ENCODE results near the gene DHODH. TPM values are rescaled to one million over a fixed set of nuclear protein-coding genes. Genes with fewer than 3 reads are reported as not detected.

The DHODH gene
- total RNA-seq, 1 donor from 2014 or later: 33.7 TPM

- Mint-ChIP-seq H3K9me3 (no peaks in the 10 kb centered on the region), H3K27me3 (no peaks in the 10 kb centered on the region), H3K4me1 (no peaks in the 10 kb centered on the region), H3K36me3 (ENCODE audit: low read depth) (peaks cover 36% of the 10 kb centered on the region), H3K4me3 (no peak overlapping the region), H3K27ac (no peak overlapping the region)
- no peak for DNase-seq
- intact Hi-C loops (cut with micrococcal nuclease): no loop called here
These were observed 15.4 kb downstream of the DHODH start for GRCh38 chr16:72023962-72024361.

GRCh38 chr16:72024862-72025382 is 16.4 kb downstream of the DHODH start:
- intact Hi-C loops (cut with micrococcal nuclease): no loop called here
- H3K4me1 Mint-ChIP-seq: no peaks in the 10 kb centered on the region
- peaks cover 32% of the 10 kb centered on the region for H3K36me3 Mint-ChIP-seq (ENCODE audit: low read depth)
- no peak overlapping the region for H3K4me3 Mint-ChIP-seq
- no peaks in the 10 kb centered on the region for H3K27me3 Mint-ChIP-seq
- DNase-seq: no peak
- no peaks in the 10 kb centered on the region for H3K9me3 Mint-ChIP-seq
- peak overlapping the region; percentile 7 for H3K27ac Mint-ChIP-seq

GRCh38 chr16:72025404-72026114 is 17.0 kb downstream of the DHODH start:
- intact Hi-C loops (cut with micrococcal nuclease): no loop called here
- Mint-ChIP-seq H3K27ac (peak overlapping the region; percentile 25), H3K36me3 (ENCODE audit: low read depth) (peaks cover 30% of the 10 kb centered on the region), H3K4me3 (no peak overlapping the region), H3K9me3 (no peaks in the 10 kb centered on the region), H3K27me3 (no peaks in the 10 kb centered on the region), H3K4me1 (no peaks in the 10 kb centered on the region)
- DNase-seq: no peak

- intact Hi-C loops (cut with micrococcal nuclease): no loop called here
- H3K4me1 Mint-ChIP-seq: no peaks in the 10 kb centered on the region
- H3K4me3 Mint-ChIP-seq: no peak overlapping the region
- H3K27me3 Mint-ChIP-seq: no peaks in the 10 kb centered on the region
- H3K27ac Mint-ChIP-seq: no peak overlapping the region
- H3K9me3 Mint-ChIP-seq: no peaks in the 10 kb centered on the region
- peaks cover 25% of the 10 kb centered on the region for H3K36me3 Mint-ChIP-seq (ENCODE audit: low read depth)
- no peak for DNase-seq
These were observed 19.3 kb downstream of the DHODH start for GRCh38 chr16:72027669-72028378.

- H3K27ac Mint-ChIP-seq: no peak overlapping the region
These were observed 21.2 kb downstream of the DHODH start for GRCh38 chr16:72029567-72030271.

GRCh38 chr16:72033437-72033836 is 24.9 kb downstream of the DHODH start:
- no peaks in the 10 kb centered on the region for H3K27me3 Mint-ChIP-seq
- DNase-seq: no peak
- H3K9me3 Mint-ChIP-seq: no peaks in the 10 kb centered on the region
- H3K27ac Mint-ChIP-seq: no peak overlapping the region
- peaks cover 1% of the 10 kb centered on the region for H3K36me3 Mint-ChIP-seq (ENCODE audit: low read depth)
- H3K4me3 Mint-ChIP-seq: no peak overlapping the region
- H3K4me1 Mint-ChIP-seq: no peaks in the 10 kb centered on the region
- intact Hi-C loops (cut with micrococcal nuclease): no loop called here

More at GRCh38 chr16:72029567-72030271, 21.2 kb downstream of the DHODH start:
- H3K9me3 Mint-ChIP-seq: no peaks in the 10 kb centered on the region
- no peak for DNase-seq
- no peaks in the 10 kb centered on the region for H3K27me3 Mint-ChIP-seq
- no peaks in the 10 kb centered on the region for H3K4me1 Mint-ChIP-seq
- intact Hi-C loops (cut with micrococcal nuclease): no loop called here
- H3K36me3 Mint-ChIP-seq (ENCODE audit: low read depth): peaks cover 14% of the 10 kb centered on the region
- no peak overlapping the region for H3K4me3 Mint-ChIP-seq

GRCh38 chr16:72036098-72036497 is 27.6 kb downstream of the DHODH start:
- Mint-ChIP-seq H3K9me3 (no peaks in the 10 kb centered on the region), H3K4me3 (no peak overlapping the region), H3K36me3 (ENCODE audit: low read depth) (no peaks in the 10 kb centered on the region), H3K27me3 (no peaks in the 10 kb centered on the region), H3K27ac (no peak overlapping the region), H3K4me1 (no peaks in the 10 kb centered on the region)
- no peak for DNase-seq
- intact Hi-C loops (cut with micrococcal nuclease): no loop called here

GRCh38 chr16:72042157-72042660 is 33.7 kb downstream of the DHODH start:
- intact Hi-C loops (cut with micrococcal nuclease): no loop called here
- no peak for DNase-seq
- Mint-ChIP-seq H3K4me1 (no peaks in the 10 kb centered on the region), H3K27me3 (no peaks in the 10 kb centered on the region), H3K36me3 (ENCODE audit: low read depth) (peaks cover 4% of the 10 kb centered on the region), H3K9me3 (no peaks in the 10 kb centered on the region), H3K4me3 (no peak overlapping the region), H3K27ac (no peak overlapping the region)

GRCh38 chr16:72043058-72043457 is 34.5 kb downstream of the DHODH start:
- Mint-ChIP-seq H3K27me3 (no peaks in the 10 kb centered on the region), H3K27ac (no peak overlapping the region), H3K4me3 (no peak overlapping the region), H3K9me3 (no peaks in the 10 kb centered on the region), H3K36me3 (ENCODE audit: low read depth) (peaks cover 4% of the 10 kb centered on the region), H3K4me1 (no peaks in the 10 kb centered on the region)
- DNase-seq: no peak
- intact Hi-C loops (cut with micrococcal nuclease): no loop called here

GRCh38 chr16:72043539-72043938 is 35.0 kb downstream of the DHODH start:
- Mint-ChIP-seq H3K27me3 (no peaks in the 10 kb centered on the region), H3K4me1 (no peaks in the 10 kb centered on the region), H3K4me3 (no peak overlapping the region), H3K27ac (no peak overlapping the region), H3K36me3 (ENCODE audit: low read depth) (peaks cover 4% of the 10 kb centered on the region), H3K9me3 (no peaks in the 10 kb centered on the region)
- DNase-seq: no peak
- intact Hi-C loops (cut with micrococcal nuclease): no loop called here

- Mint-ChIP-seq H3K27ac (no peak overlapping the region), H3K4me1 (no peaks in the 10 kb centered on the region), H3K4me3 (no peak overlapping the region), H3K27me3 (no peaks in the 10 kb centered on the region), H3K36me3 (ENCODE audit: low read depth) (peaks cover 4% of the 10 kb centered on the region), H3K9me3 (no peaks in the 10 kb centered on the region)
- intact Hi-C loops (cut with micrococcal nuclease): no loop called here
- DNase-seq: no peak
These were observed 35.8 kb downstream of the DHODH start for GRCh38 chr16:72044296-72044695.

GRCh38 chr16:72044825-72045359 is 36.3 kb downstream of the DHODH start:
- H3K36me3 Mint-ChIP-seq (ENCODE audit: low read depth): peaks cover 4% of the 10 kb centered on the region
- no peak overlapping the region for H3K4me3 Mint-ChIP-seq
- intact Hi-C loops (cut with micrococcal nuclease): no loop called here
- no peak overlapping the region for H3K27ac Mint-ChIP-seq
- no peak for DNase-seq
- H3K27me3 Mint-ChIP-seq: no peaks in the 10 kb centered on the region
- no peaks in the 10 kb centered on the region for H3K4me1 Mint-ChIP-seq
- peaks cover 2% of the 10 kb centered on the region for H3K9me3 Mint-ChIP-seq

GRCh38 chr16:72049110-72049509 is 40.6 kb downstream of the DHODH start:
- intact Hi-C loops (cut with micrococcal nuclease): no loop called here
- Mint-ChIP-seq H3K4me1 (no peaks in the 10 kb centered on the region), H3K9me3 (peaks cover 5% of the 10 kb centered on the region), H3K27me3 (no peaks in the 10 kb centered on the region), H3K4me3 (no peak overlapping the region), H3K36me3 (ENCODE audit: low read depth) (no peaks in the 10 kb centered on the region), H3K27ac (no peak overlapping the region)
- no peak for DNase-seq
